ENCODE data around the gene TRPM6. TPM values are rescaled to one million over a fixed set of nuclear protein-coding genes. Genes with fewer than 3 reads are reported as not detected.

Gene TRPM6
- total RNA-seq, 1 experiment from 2014 or later: 0.24 TPM

GRCh38 chr9:74772121-74772520 is 115.6 kb downstream of the TRPM6 start:
- no peak overlapping the region for H3K4me3 ChIP-seq (ENCODE audit: insufficient read depth, low read depth, low read length)
- H3K27me3 ChIP-seq (ENCODE audit: control insufficient read depth, insufficient read depth, low read length): no peaks in the 10 kb centered on the region
- no peak for DNase-seq
- H3K36me3 ChIP-seq (replicated peaks; ENCODE audit: control insufficient read depth, insufficient read depth, low read length): no peaks in the 10 kb centered on the region

- H3K36me3 ChIP-seq (replicated peaks; ENCODE audit: control insufficient read depth, insufficient read depth, low read length): no peaks in the 10 kb centered on the region
- H3K27me3 ChIP-seq (ENCODE audit: control insufficient read depth, insufficient read depth, low read length): no peaks in the 10 kb centered on the region
- H3K4me3 ChIP-seq (ENCODE audit: insufficient read depth, low read depth, low read length): no peak overlapping the region
- DNase-seq: no peak
Measured at GRCh38 chr9:74771672-74772071, 116.0 kb downstream of the TRPM6 start.

GRCh38 chr9:74771262-74771585 is 116.5 kb downstream of the TRPM6 start:
- no peak overlapping the region for H3K4me3 ChIP-seq (ENCODE audit: insufficient read depth, low read depth, low read length)
- no peaks in the 10 kb centered on the region for H3K27me3 ChIP-seq (ENCODE audit: control insufficient read depth, insufficient read depth, low read length)
- no peaks in the 10 kb centered on the region for H3K36me3 ChIP-seq (replicated peaks; ENCODE audit: control insufficient read depth, insufficient read depth, low read length)
- no peak for DNase-seq

GRCh38 chr9:74770508-74771261 is 117.0 kb downstream of the TRPM6 start:
- H3K4me3 ChIP-seq (ENCODE audit: insufficient read depth, low read depth, low read length): no peak overlapping the region
- H3K27me3 ChIP-seq (ENCODE audit: control insufficient read depth, insufficient read depth, low read length): no peaks in the 10 kb centered on the region
- no peaks in the 10 kb centered on the region for H3K36me3 ChIP-seq (replicated peaks; ENCODE audit: control insufficient read depth, insufficient read depth, low read length)
- DNase-seq: peak; percentile 84

GRCh38 chr9:74765481-74765971 is 122.2 kb downstream of the TRPM6 start:
- Histone ChIP-seq H3K4me3 (ENCODE audit: insufficient read depth, low read depth, low read length) (no peak overlapping the region), H3K36me3 (replicated peaks; ENCODE audit: control insufficient read depth, insufficient read depth, low read length) (no peaks in the 10 kb centered on the region), H3K27me3 (ENCODE audit: control insufficient read depth, insufficient read depth, low read length) (no peaks in the 10 kb centered on the region)
- DNase-seq: no peak

GRCh38 chr9:74762950-74763349 is 124.8 kb downstream of the TRPM6 start:
- DNase-seq: no peak
- Histone ChIP-seq H3K27me3 (ENCODE audit: control insufficient read depth, insufficient read depth, low read length) (no peaks in the 10 kb centered on the region), H3K4me3 (ENCODE audit: insufficient read depth, low read depth, low read length) (no peak overlapping the region), H3K36me3 (replicated peaks; ENCODE audit: control insufficient read depth, insufficient read depth, low read length) (no peaks in the 10 kb centered on the region)

- H3K4me3 ChIP-seq (ENCODE audit: insufficient read depth, low read depth, low read length): no peak overlapping the region
- no peak for DNase-seq
- no peaks in the 10 kb centered on the region for H3K27me3 ChIP-seq (ENCODE audit: control insufficient read depth, insufficient read depth, low read length)
- H3K36me3 ChIP-seq (replicated peaks; ENCODE audit: control insufficient read depth, insufficient read depth, low read length): no peaks in the 10 kb centered on the region
Measured at GRCh38 chr9:74760031-74760700, 127.6 kb downstream of the TRPM6 start.

- DNase-seq: no peak
- Histone ChIP-seq H3K27me3 (ENCODE audit: control insufficient read depth, insufficient read depth, low read length) (no peaks in the 10 kb centered on the region), H3K4me3 (ENCODE audit: insufficient read depth, low read depth, low read length) (no peak overlapping the region), H3K36me3 (replicated peaks; ENCODE audit: control insufficient read depth, insufficient read depth, low read length) (no peaks in the 10 kb centered on the region)
Measured at GRCh38 chr9:74755999-74756398, 131.7 kb downstream of the TRPM6 start.

- H3K27me3 ChIP-seq (ENCODE audit: control insufficient read depth, insufficient read depth, low read length): no peaks in the 10 kb centered on the region
- DNase-seq: no peak
- no peaks in the 10 kb centered on the region for H3K36me3 ChIP-seq (replicated peaks; ENCODE audit: control insufficient read depth, insufficient read depth, low read length)
- no peak overlapping the region for H3K4me3 ChIP-seq (ENCODE audit: insufficient read depth, low read depth, low read length)
Measured at GRCh38 chr9:74755355-74755754, 132.4 kb downstream of the TRPM6 start.

GRCh38 chr9:74753650-74754049 is 134.1 kb downstream of the TRPM6 start:
- Histone ChIP-seq H3K36me3 (replicated peaks; ENCODE audit: control insufficient read depth, insufficient read depth, low read length) (no peaks in the 10 kb centered on the region), H3K27me3 (ENCODE audit: control insufficient read depth, insufficient read depth, low read length) (no peaks in the 10 kb centered on the region), H3K4me3 (ENCODE audit: insufficient read depth, low read depth, low read length) (no peak overlapping the region)
- DNase-seq: no peak

- H3K36me3 ChIP-seq (replicated peaks; ENCODE audit: control insufficient read depth, insufficient read depth, low read length): no peaks in the 10 kb centered on the region
- no peak overlapping the region for H3K4me3 ChIP-seq (ENCODE audit: insufficient read depth, low read depth, low read length)
- H3K27me3 ChIP-seq (ENCODE audit: control insufficient read depth, insufficient read depth, low read length): no peaks in the 10 kb centered on the region
- DNase-seq: no peak
Measured at GRCh38 chr9:74748966-74749365, 138.8 kb downstream of the TRPM6 start.

- Histone ChIP-seq H3K27me3 (ENCODE audit: control insufficient read depth, insufficient read depth, low read length) (no peaks in the 10 kb centered on the region), H3K36me3 (replicated peaks; ENCODE audit: control insufficient read depth, insufficient read depth, low read length) (no peaks in the 10 kb centered on the region), H3K4me3 (ENCODE audit: insufficient read depth, low read depth, low read length) (no peak overlapping the region)
- DNase-seq: no peak
Measured at GRCh38 chr9:74742792-74743730, 144.7 kb downstream of the TRPM6 start.

GRCh38 chr9:74742191-74742790 is 145.4 kb downstream of the TRPM6 start:
- no peaks in the 10 kb centered on the region for H3K27me3 ChIP-seq (ENCODE audit: control insufficient read depth, insufficient read depth, low read length)
- H3K36me3 ChIP-seq (replicated peaks; ENCODE audit: control insufficient read depth, insufficient read depth, low read length): no peaks in the 10 kb centered on the region
- no peak overlapping the region for H3K4me3 ChIP-seq (ENCODE audit: insufficient read depth, low read depth, low read length)
- no peak for DNase-seq

GRCh38 chr9:74736646-74737045 is 151.1 kb downstream of the TRPM6 start:
- no peaks in the 10 kb centered on the region for H3K36me3 ChIP-seq (replicated peaks; ENCODE audit: control insufficient read depth, insufficient read depth, low read length)
- no peaks in the 10 kb centered on the region for H3K27me3 ChIP-seq (ENCODE audit: control insufficient read depth, insufficient read depth, low read length)
- no peak for DNase-seq
- H3K4me3 ChIP-seq (ENCODE audit: insufficient read depth, low read depth, low read length): no peak overlapping the region
